K562 (cell line): Measurements from ENCODE around the gene EZH1. TPM values are rescaled to one million over a fixed set of nuclear protein-coding genes. Genes with fewer than 3 reads are reported as not detected.
A peak's percentile ranks its signal among the peaks of the same experiment; 100 is the strongest.

ENCODE experiments used
- ARID3A ChIP-seq: IDR thresholded peaks from 2 replicates; pipeline ENCODE4 v1.6.1; 2012; ENCODE audit warnings: low read depth, low read length, improper control_type of control experiment, borderline replicate concordance
- CREM ChIP-seq: IDR thresholded peaks from 2 replicates; pipeline ENCODE4 v1.6.1; 2014; ENCODE audit warnings: antibody characterized with exemption, low read depth
- HMBOX1 ChIP-seq: sonication (generic); IDR thresholded peaks from 2 replicates; pipeline ENCODE4 v1.6.1; 2016
- HNRNPL ChIP-seq: fragments of 200-400 bp; formaldehyde crosslinking; IDR thresholded peaks from 2 replicates; pipeline ENCODE4 v1.6.1; 2017; ENCODE audit warnings: low read depth, mild to moderate bottlenecking, low read length
- PBX2 ChIP-seq, 2 experiments: IDR thresholded peaks in 1 of 2; conservative IDR thresholded peaks in 1 of 2; 2 replicates each; pipeline ENCODE4 v1.6.1; 2016; ENCODE audit warnings: low read depth in 2 of 2, mild to moderate bottlenecking in 1 of 2, missing compliant biosample characterization in 1 of 2, missing genetic modification characterization in 1 of 2, moderate library complexity in 1 of 2
- TOE1 ChIP-seq, 2 experiments: fragments of 450-650 bp in 1 of 2; sonication (generic) in 1 of 2; formaldehyde crosslinking in 1 of 2; IDR thresholded peaks; 2 replicates each; pipeline versions ENCODE4 v1.7.1 to v1.8.0; 2016 to 2022; ENCODE audit warnings: borderline replicate concordance in 2 of 2, mild to moderate bottlenecking in 2 of 2, antibody characterized with exemption in 1 of 2, inconsistent platforms in 1 of 2, low read depth in 1 of 2, missing genetic modification reagents in 1 of 2, moderate library complexity in 1 of 2
- ZNF324 ChIP-seq: fragments of 250-450 bp; sonication (Bioruptor Pico); IDR thresholded peaks from 2 replicates; pipeline ENCODE4 v1.4.0; 2020; ENCODE audit warnings: mild to moderate bottlenecking
- ZNF354B ChIP-seq: fragments of 250-450 bp; sonication (Bioruptor Pico); IDR thresholded peaks from 2 replicates; pipeline ENCODE4 v1.4.0; 2020
- ZNF717 ChIP-seq: fragments of 250-450 bp; sonication (Bioruptor Pico); IDR thresholded peaks from 2 replicates; pipeline ENCODE4 v1.5.0; 2021
- ZNF740 ChIP-seq, 3 experiments: fragments of 200-800 bp in 1 of 3; sonication (Bioruptor generic) in 1 of 3; sonication (generic) in 1 of 3; formaldehyde crosslinking in 1 of 3; IDR thresholded peaks; 2 replicates each; pipeline versions ENCODE4 v1.6.1 to v1.8.0; 2016 to 2022; ENCODE audit warnings: mild to moderate bottlenecking in 2 of 3, missing compliant biosample characterization in 2 of 3, missing genetic modification characterization in 2 of 3, missing genetic modification reagents in 1 of 3
- polyA plus RNA-seq, 8 experiments: library from polyadenylated mRNA; depleted of rRNA in 4 of 8; stranded (reverse) in 5 of 8; unstranded in 3 of 8; fragments of >200 nt; fragmentation: Nextera tagmentation in 2 of 8; fragmentation: Illumina TruSeq in 1 of 8; extraction: Ambion mirVana in 2 of 8; extraction: Trizol in 1 of 8; gene quantifications; 2 replicates each; pipeline versions ENCODE4 v1.2.1 to v1.2.3, GENCODE V29; 2011 to 2014; ENCODE audit warnings: inconsistent platforms in 1 of 8, missing spikeins in 1 of 8
- total RNA-seq, 7 experiments: library from RNA; depleted of rRNA in 6 of 7; stranded (reverse); fragments of >200 nt in 6 of 7; fragmentation: Illumina TruSeq in 2 of 7; extraction: Trizol in 2 of 7; gene quantifications; 2 replicates each; pipeline versions ENCODE4 v1.2.1 to v1.2.3, GENCODE V29; 2011 to 2021; ENCODE audit warnings: low replicate concordance in 1 of 7

The EZH1 gene
- total and polyA plus RNA-seq, 9 of the 15 experiments (the other 6 are each of a cell fraction or from before 2014, with no cell fraction given): 8.6 to 40.8 (median 22.9) TPM

GRCh38 chr17:42720996-42721583, 23.8 kb downstream of the EZH1 start (continued):
- TF ChIP-seq ARID3A: no peak
- no peak for TF ChIP-seq PBX2 (CRISPR knock-in tag; IDR thresholded peaks at IDR 0.05; ENCODE audit: low read depth)
- TF ChIP-seq PBX2 (tag; conservative IDR thresholded peaks at IDR 0.05; ENCODE audit: low read depth): no peak
- no peak for TF ChIP-seq ZNF740 (CRISPR knock-in tag; IDR thresholded peaks at IDR 0.05)
- no peak for TF ChIP-seq ZNF740 (tag; IDR thresholded peaks at IDR 0.05)
- TF ChIP-seq ZNF717 (CRISPR knock-in tag): no peak
- TF ChIP-seq CREM: peak; percentile 22; the same call in 1 of the 2 replicates
- TF ChIP-seq ZNF324 (CRISPR knock-in tag): no peak
- no peak for TF ChIP-seq HMBOX1
- TF ChIP-seq HNRNPL: no peak
- TF ChIP-seq ZNF354B (CRISPR knock-in tag): no peak
- TF ChIP-seq TOE1 (IDR thresholded peaks at IDR 0.05; ENCODE audit: borderline replicate concordance): no peak
- TF ChIP-seq TOE1 (CRISPR knock-in tag; IDR thresholded peaks at IDR 0.05; ENCODE audit: borderline replicate concordance, low read depth): no peak
